HG03354 (cell line): Measurements from ENCODE around the gene C22orf39.
A peak's percentile ranks its signal among the peaks of the same experiment; 100 is the strongest.

Experiments used
- ATAC-seq: cut with Tn5 transposase; IDR thresholded peaks from one replicate; pipeline ENCODE4 v1.9.1; 2021; ENCODE audit warnings: mild to moderate bottlenecking; ENCODE audit not compliant: unreplicated experiment, poor library complexity, severe bottlenecking

C22orf39 gene, protein sequence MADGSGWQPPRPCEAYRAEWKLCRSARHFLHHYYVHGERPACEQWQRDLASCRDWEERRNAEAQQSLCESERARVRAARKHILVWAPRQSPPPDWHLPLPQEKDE

DNA sequence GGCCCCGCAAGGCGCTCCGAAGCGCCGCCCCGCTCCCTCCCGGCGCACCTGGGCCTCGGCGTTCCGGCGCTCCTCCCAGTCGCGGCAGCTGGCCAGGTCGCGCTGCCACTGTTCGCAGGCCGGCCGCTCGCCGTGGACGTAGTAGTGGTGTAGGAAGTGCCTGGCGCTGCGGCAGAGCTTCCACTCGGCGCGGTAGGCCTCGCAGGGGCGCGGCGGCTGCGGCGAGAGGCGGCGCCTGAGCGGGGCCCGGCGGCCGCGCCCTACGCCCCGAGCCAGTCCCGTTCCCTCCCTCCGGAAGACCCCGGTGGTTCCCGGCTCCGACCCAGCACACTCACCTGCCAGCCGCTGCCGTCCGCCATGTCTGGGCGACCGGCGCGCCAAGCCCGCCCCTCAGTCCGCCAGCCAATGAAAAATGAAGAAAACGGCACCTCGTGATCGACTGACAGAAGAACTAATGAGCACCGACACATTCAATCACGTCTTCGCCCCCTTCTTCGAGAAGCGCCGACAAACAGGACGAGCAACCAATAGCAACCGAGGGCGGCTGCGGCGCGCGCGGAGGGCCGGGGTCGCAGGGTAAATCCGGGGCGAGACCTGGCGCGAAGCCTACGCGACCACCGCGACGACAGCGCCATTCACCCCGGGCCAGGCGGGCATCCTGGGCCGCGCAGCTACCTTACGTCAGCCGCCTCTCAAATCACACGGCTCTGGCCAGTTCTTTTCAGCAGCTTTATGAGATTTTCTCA lies at the start of gene C22orf39:
Gene C22orf39 (minus strand): TSS at position 382 of the 746 bp plus-strand sequence. CDS start 23 bp downstream, at position 359.
- ATAC-seq = peak; percentile 87

DNA sequence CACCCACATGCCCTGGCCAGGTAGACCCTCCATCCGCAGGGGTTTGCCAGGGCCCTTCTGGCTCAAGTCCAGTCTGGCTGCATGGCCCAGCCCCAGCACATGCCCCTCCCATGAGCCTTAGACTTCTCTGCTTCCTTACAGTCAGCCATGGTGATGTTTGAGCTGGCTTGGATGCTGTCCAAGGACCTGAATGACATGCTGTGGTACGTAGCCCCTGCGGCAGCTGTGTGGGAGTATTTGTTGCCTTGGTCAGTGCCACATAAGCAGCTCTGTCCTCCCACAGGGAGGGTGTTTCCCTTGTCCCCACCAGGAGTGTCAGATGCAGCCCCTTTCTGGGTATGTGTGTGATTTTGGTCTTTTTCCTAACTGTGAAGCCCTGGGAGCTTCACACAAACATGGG lies 49.7 kb upstream of the C22orf39 start:
- ATAC-seq = no peak

DNA sequence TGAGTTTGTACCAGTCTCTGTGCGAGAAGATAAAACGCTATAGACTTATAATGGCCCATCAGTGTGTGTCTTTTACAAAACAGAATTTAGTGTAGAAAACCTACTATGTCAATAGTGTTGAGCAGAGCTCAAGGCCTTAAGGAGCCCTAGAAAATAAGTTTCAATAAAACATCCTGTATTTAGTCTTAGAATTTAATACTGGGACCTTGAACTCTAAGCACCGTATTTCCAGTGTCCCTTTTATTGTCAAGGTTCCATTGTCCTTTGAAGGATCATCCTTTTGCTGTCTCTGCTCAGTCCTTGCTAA lies 48.8 kb upstream of the C22orf39 start:
- ATAC-seq = no peak

DNA sequence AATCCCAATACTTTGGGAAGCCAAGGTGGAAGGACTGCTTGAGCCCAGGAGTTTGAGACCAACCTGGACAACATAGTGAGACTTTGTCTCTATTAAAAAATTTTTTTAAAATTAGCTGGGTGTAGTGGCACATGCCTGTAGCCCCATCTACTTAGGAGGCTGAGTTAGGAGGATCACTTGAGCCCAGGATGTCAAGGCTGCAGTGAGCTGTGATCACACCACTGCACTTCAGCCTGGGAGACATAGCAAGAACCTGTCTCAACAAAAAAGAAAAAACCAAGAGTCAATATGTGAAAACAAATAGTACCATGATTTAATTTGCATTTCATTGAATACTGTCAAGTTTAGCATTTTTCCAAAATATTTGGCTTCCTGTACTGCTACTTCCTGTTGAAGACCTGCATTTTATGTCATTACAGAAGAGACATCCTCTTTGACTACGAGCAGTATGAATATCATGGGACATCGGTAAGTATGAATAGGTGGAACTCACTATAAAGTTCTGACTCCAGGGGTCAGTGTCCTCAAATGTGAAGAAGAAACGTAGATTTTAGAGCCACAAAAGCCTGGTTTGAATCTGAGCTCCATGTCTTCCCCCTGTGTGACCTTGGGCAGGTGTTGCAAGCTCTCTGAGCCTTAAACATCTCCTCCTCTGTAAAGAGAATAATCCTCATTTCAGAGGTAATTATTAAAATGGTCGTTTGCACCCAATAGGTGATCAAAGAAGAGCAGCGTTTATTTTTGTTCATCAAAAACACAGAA lies 48.2 kb upstream of the C22orf39 start:
- ATAC-seq = no peak

DNA sequence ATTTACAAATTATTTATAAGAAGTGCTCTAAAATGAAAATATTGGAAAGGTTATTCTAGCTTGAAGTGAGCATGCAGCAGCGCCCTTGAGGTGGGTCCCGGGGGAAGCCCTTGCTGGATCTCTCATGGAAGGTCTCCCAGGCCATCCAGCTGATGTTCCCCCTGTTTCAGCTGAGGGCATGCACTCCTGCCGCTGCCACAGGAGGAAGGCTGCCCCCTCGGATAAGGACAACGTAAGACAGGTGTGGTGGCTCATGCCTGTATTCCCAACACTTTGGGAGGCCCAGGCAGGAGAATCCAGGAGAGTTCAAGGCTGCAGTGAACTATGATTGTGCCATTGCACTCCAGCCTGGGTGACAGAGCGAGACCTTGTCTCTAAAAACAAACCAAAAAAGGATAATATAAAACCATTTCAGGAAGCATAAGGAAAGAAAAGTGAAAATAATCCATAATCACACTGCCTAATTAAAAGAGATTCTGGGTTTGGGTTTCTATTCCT lies 47.2 kb upstream of the C22orf39 start:
- ATAC-seq = no peak

DNA sequence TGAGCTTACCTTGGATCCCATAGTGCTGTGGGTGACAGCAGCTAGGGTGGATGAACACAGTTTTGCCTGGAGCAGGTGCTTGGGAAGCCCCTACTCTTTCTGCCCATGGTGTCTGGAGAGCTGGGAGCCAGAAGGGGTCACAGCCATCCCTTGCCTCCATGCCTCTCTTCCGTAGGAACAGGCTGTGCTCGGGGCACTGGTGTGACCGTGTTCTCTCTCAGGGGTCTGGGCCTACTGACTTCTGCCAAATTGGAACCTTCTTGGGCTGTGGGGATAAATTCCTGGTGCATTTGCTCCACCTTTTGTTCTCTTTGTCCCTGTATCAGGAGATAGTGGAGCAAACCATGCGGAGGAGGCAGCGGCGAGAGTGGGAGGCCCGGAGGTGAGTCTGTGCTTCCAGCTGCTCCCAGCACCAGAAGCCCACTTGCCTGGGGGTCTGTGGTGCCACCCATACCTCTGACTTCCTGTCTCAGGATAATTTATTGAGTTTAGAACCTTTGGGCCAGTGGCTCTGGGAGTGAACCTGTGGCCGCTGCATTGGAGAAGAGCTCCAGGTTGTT lies 46.6 kb upstream of the C22orf39 start:
- no peak for ATAC-seq

DNA sequence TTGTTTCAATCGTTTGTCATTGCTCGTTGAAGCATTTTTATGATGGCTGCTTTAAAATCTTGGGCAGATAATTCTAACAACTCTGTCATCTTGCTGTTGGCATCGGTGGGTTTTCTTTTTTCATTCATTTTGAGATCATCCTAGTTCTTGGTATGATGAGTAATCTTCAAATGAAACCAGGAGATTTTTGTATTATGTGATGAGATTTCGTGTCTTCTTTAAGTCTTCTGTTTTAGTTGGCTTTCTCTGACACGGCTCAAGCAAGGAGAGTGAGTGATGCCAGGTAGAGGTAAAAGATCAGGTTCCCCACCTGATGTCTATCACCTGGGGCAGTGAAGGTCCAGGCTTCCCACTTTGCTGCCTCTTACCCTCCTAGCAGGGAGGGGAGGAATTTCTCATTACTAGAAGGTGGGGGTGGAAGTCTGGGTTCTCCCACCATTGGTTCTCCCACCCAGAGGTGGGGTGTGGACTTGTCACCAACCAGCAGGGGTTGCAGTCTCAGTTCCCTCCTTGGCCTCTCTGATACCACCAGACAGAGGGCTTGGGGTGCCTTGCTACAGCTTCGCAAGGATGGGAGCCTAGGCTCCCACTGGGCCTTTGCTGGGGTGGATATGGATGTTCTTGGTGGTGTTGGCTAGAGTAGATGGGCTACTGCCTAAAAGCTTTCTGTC lies 45.1 kb upstream of the C22orf39 start:
- ATAC-seq = no peak

DNA sequence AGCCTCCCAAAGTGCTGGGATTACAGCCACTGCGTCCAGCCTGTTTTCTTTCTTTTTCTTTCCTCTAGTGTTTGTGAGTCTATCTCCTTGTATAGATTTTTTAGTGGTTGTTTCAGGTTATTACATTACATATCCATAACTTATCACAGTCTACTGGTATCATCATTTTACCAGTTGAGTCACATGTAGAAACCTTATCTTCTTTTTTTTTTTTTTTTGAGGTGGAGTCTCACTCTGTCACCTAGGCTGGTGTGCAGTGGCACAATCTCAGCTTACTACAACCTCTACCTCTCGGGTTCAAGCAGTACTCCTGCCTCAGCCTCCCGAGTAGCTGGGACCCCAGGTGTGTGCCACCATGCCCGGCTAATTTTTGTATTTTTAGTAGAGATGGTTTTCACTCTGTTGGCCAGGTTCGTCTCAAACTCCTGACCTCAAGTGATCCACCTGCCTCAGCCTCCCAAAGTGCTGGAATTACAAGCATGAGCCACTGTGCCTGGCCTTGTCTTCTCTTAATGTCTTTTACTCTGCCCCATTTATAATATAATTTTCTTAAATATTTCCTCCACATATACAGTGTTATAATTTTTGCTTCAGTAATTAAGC lies 43.2 kb upstream of the C22orf39 start:
- ATAC-seq = no peak

DNA sequence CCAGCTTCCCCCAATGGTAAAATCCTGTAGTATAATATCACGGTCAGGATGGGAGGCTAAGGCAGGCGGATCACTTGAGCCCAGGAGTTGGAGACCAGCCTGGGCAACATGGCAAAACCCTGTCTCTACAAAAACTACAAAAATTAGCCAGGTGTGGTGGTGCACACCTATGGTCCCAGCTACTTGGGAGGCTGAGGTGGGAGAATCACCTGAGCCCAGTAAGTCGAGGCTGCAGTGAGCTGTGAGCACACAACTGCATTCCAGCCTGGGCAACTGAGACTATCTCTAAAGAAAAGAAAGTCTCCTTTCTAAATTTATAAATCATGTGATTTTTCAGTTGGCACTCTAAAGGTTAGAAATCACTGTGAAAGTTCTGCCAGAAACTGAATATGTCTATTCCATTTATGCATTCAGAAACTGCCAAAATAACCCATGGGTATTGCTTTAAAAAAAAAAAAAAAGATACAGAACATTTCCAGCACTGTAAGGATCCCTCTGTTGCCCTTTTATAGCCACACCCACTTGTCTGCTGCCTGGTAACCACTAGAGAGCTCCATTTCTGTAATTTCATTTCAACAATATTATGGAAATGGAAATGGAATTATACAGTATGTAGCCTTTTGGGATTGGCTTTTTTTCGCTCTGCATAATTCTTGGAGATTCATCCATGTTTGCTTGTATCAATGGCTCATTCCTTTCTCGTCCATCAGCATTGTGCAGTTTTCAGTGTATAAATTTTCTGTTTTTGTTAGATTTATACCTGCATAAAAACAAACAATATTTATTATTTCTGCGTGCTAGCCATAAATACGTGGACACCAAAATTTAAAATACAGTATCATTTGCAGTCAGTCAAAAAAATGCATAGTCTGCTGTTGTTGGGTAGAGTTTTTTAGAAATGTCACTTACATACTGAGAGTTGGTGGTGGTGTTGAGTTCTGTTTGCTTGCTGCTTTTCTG lies 41.7 kb upstream of the C22orf39 start:
- ATAC-seq = no peak

DNA sequence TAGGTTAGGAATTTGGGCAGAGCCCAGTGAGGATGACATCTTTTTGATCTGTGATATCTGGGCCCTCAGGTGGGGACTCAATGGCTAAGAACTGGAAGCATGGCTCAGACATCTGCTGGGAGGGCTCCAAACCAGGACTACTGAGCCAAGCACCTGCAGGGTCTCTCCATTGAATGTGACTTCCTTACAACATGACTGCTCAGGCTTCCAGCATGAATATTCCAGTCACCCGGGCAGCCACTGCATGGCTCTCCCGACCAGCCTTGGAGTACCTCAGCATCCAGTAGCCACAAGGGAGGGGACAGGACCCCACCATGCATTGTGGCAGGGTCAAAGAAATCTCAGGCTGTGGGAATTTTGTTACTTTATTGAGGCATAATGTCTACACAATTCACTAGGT lies 40.8 kb upstream of the C22orf39 start:
- ATAC-seq = no peak

DNA sequence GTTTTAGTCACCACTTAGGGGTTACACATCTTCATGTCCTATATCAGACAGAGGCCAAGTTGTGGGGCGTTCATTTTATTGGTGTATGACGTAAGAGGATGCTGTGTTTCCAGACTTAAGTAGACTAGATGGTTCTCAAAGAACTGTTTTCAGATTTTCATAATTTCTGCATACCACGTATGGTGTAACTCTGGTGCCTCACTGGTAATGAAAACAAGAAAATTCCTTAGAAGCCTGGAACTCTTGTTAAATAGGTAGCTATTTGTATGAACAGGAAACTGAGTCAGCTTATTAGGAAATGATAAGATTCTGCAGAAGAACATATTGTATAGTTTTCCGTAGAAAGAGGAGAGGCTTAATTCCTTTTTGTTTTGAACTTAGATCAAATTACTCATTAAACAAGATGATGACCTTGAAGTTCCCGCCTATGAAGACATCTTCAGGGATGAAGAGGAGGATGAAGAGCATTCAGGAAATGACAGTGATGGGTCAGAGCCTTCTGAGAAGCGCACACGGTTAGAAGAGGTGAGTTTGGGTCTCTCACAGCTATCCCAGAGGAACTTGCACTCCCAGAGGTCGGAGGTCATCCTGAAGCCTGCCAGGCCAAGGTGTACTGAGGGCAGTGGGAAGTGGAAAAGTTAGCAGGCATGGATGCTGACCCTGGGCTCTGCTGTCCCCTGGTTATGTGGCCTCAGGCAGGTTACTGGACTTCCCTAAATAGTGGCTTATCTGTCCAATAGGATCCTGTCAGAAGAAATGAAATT lies 36.2 kb upstream of the C22orf39 start:
- ATAC-seq = no peak

DNA sequence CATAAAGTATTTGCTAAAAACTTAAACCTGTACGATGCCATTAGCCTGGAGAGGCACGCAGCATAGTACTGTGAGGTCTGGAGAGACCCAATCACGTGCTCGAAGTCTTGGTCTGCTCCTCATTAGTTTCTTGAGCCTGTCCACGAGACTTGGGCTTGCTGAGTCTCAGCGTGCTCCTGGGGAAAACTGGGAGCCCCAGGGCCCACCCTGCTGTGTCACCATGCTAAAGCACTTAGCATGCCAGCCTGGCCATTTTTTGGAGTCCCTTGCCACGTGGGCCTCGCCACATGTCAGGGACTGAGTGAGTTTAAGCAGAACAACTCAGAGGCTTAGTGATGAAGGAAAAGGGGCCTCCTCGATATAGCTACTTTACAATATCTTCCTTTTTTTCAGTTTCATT lies 34.8 kb upstream of the C22orf39 start:
- ATAC-seq = no peak

DNA sequence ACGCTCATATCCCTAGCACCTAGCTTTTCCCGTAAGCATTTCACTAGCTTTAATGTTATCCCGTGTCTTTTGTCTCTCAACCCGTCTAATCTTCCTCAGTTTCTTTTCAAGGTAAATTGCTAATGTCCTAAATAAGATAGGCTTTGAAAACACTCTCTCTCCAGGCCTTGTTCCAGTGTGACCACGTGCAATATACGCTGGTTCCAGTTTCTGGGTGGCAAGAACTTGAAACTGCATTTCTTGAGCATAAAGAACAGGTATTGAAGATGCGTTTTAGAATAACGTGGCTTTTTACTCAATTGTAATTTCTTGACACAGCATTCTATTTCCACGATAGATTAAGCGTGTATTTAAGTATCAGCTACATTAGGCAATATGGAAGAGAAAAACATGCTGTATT lies 33.3 kb upstream of the C22orf39 start:
- ATAC-seq = no peak

DNA sequence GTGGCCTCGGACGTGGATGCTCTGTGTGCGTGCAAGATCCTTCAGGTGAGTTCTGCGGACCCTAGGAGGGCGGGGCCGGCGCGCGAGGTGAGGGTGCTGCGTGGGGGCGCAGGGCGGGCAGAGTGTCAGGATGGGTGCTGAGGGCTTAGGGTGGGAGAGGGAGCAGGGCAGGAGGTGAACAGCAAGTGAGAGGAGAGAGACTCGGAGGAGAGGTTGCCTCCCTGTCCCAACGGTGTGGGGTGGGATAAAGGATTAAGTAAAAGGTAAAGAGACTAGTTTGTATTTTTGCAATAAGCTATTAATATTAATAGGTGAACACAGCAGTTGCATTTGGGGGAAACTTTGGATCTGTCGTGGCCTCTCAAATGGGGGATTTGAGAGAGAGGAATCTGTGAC lies 32.7 kb upstream of the C22orf39 start:
- ATAC-seq = no peak

DNA sequence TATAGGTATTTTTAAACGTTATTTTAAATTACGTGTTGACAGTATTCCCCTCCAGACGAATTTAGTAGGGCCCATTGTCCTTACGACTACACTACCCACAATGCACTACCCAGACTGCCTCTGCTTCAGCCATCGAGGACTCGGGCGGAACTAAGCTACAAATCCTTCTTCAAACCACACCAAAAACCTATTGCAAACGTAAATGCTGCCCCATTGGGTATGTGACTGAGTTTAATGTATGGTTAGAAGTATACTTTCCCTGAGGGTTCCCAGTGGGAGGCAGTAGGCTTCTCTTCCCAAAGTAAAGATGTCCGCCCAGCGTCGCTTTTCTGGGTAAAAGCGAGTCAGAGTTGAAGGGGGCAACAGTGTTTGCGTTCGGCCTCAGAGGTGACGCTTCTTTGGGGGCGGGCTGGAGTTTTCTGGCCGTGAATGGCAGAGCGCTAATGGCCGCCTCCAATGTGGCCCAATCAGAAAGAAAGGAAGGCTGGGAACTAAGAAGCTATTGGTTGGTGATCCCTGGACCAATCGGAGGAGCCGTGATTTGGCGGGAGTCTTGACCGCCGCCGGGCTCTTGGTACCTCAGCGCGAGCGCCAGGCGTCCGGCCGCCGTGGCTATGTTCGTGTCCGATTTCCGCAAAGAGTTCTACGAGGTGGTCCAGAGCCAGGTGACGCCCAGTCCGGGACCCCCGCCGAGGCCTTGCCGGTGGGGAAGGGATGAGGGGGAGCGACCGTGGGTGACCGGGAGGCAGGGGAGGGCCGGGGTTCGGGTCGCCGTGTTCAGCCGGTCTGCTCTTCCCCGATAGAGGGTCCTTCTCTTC lies 32.1 kb upstream of the C22orf39 start, which contains the start of gene CDC45:
Gene CDC45 (plus strand): TSS at position 566 of the 818 bp plus-strand sequence. CDS start 49 bp downstream, at position 615.
- ATAC-seq = peak; percentile 90

DNA sequence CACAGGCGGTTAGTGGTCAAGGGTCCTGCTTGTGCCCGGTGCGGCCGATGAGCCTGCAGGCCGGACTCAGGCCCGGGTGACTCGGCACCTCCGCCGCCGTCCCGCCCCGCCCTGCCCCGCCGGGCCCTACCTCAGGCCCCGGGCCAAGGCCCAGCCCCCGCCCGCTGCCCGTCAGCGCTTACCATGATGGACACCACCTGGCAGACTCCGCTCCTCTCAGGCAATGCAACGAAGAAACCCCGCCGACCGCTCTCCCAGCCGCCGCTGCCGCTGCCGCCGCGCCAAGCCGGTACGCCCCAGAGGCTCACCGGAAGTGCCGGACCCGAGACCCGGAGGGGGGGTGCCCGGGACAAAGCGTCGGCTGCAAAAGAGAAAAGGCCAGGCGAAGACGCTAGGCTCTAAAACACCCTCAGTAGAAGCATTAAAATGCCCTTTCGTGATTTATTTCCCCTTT lies 31.4 kb upstream of the C22orf39 start, which contains the start of gene UFD1:
Gene UFD1 (minus strand): TSS at position 293 of the 454 bp plus-strand sequence. CDS start 108 bp downstream, at position 185.
- ATAC-seq = peak; percentile 62
